Activated CD4-positive, alpha-beta T cell treated with anti-CD3 and anti-CD28 coated beads, Interleukin-2, amount 10 ng/mL, durations not matched to agents 7 days and 5 days (primary cell): ENCODE results near the gene SLC15A3. TPM values are rescaled to one million over a fixed set of nuclear protein-coding genes. Genes with fewer than 3 reads are reported as not detected.

Experiments
- CTCF ChIA-PET: fragments of 350-600 bp; sonication (Branson Sonifier 250); formaldehyde crosslinking; loops from one replicate; lab custom pipeline; 2021; ENCODE audit warnings: antibody characterized with exemption; lab: Charles Lee
- POLR2A ChIA-PET: fragments of 350-600 bp; sonication (Branson Sonifier 250); formaldehyde crosslinking; loops from one replicate; lab custom pipeline; 2021; ENCODE audit warnings: antibody characterized with exemption; lab: Charles Lee
- DNase-seq: peaks from one replicate; pipeline ENCODE4 v3.0.0-alpha.2; 2020
- H3K27ac Mint-ChIP-seq: one replicate; pipeline ENCODE4 v1.8.0; 2021; ENCODE audit warnings: mild to moderate bottlenecking, moderate library complexity, mixed read lengths
- H3K27me3 Mint-ChIP-seq: one replicate; pipeline ENCODE4 v1.8.0; 2021; ENCODE audit warnings: mixed read lengths
- H3K36me3 Mint-ChIP-seq: one replicate; pipeline ENCODE4 v1.8.0; 2021; ENCODE audit warnings: low read depth, mixed read lengths
- H3K4me1 Mint-ChIP-seq: one replicate; pipeline ENCODE4 v1.8.0; 2021; ENCODE audit warnings: mixed read lengths
- H3K4me3 Mint-ChIP-seq: one replicate; pipeline ENCODE4 v1.8.0; 2021; ENCODE audit warnings: mild to moderate bottlenecking, moderate library complexity, mixed read lengths
- H3K9me3 Mint-ChIP-seq: one replicate; pipeline ENCODE4 v1.8.0; 2021; ENCODE audit warnings: mixed read lengths
- total RNA-seq, 2 experiments: library from RNA; stranded (reverse); gene quantifications; one replicate each; pipeline ENCODE4 v1.2.3, GENCODE V29; 2021

SLC15A3 gene
- total RNA-seq, 2 experiments from 2014 or later, result 4.0 to 4.2 TPM

DNA sequence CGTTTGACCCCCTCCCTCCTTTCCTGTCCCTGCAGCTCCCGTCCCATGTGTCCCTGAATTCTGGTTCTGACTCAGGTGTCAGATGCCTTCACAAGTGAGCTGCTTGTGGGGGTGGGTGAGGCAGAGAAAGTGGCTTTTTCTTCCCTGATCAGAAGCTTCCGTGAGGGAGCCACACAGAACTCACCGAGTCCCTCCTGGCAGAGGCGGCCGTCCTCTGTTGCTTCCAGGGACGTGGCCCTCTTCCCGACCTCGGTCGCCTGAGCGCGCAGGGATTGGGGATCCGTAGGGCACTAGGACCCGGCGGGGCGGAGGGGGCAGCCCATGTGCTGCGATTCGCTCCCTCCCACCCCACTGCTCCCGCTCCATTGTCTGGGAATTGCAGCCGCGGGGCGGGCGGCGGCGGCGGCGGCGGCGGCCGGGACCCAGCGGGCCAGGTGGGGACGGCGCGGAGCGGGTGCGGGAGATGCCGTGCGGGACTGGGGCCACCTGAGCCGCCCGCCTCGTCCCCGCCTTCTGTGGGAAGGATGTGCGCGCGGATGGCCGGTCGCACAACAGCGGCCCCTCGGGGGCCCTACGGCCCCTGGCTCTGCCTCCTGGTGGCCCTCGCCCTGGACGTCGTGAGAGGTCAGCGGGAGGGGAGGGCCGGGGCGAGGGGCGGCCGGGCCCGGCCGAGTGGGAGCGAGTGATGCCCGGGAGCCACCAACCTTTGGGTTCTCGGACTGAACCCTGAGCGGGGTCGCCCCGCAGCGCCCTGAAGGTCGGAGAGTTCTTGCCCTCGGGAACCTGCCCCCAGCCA lies 27.7 kb downstream of the SLC15A3 start, which contains the start of gene TMEM132A:
Gene TMEM132A (plus strand): TSS at position 351 of the 796 bp plus-strand sequence. CDS start 174 bp downstream, at position 525.
- Mint-ChIP-seq H3K36me3 (peaks cover 27% of the 10 kb centered on the region), H3K4me1 (peaks cover 8% of the 10 kb centered on the region), H3K27me3 (peaks cover 30% of the 10 kb centered on the region), H3K27ac (no peak within 1 kb of the TSS), H3K9me3 (no peaks in the 10 kb centered on the region), H3K4me3 (peak within 1 kb of the TSS; percentile 45)
- POLR2A ChIA-PET, result no interaction called here
- CTCF ChIA-PET, result interaction anchor here (0.7 to 1.4 kb wide), 3 partner anchors 9 to 236 kb away, joined by 3 to 5 read pairs (median 4); no protein-coding TSS in a partner anchor
- no peak for DNase-seq

DNA sequence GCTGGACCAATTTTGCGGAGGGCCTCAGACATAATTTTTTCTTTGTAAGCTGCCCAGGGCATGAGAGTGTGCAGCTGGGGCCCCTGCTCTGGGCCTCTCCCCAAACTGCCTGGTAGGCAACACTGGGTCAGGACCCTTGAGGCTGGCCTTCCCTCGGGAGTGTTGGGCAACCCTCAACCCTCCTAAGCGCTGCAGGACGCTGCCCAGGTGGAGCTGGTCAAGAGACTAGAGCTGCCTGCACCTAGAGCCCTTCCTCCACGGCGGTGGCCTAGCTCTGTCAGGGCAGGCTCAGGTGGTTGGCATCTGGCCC lies 28.2 kb downstream of the SLC15A3 start:
- Mint-ChIP-seq H3K4me3 (peak overlapping the region; percentile 44), H3K9me3 (no peaks in the 10 kb centered on the region), H3K36me3 (peaks cover 27% of the 10 kb centered on the region), H3K27me3 (peaks cover 30% of the 10 kb centered on the region), H3K4me1 (peaks cover 8% of the 10 kb centered on the region), H3K27ac (no peak overlapping the region)
- DNase-seq, result no peak
- ChIA-PET CTCF (interaction anchor here (0.7 to 1.4 kb wide), 3 partner anchors 9 to 237 kb away, joined by 3 to 5 read pairs (median 4); no protein-coding TSS in a partner anchor), POLR2A (no interaction called here)

DNA sequence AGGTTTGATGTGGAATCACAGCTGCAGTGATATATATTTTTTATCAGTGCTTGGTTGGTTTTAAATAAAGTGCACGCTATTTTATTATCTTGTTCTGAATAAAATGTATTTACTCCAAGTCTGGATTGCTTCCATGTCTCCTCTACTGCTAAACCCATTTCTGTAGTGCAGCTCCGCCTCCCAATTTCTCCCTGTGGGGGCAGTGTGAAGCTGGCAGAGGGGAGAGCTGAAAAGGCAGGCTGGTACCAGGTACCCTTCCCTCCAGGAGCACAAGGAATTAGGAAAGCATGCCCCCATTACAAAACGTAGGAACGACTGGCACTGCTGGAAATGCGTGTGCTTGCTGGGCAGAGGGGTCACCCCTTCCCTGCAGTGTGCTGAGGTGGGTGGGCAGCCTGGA lies 28.6 kb downstream of the SLC15A3 start:
- H3K27me3 Mint-ChIP-seq, result peaks cover 30% of the 10 kb centered on the region
- H3K4me1 Mint-ChIP-seq, result peaks cover 8% of the 10 kb centered on the region
- H3K4me3 Mint-ChIP-seq, result no peak overlapping the region
- H3K27ac Mint-ChIP-seq, result no peak overlapping the region
- no peak for DNase-seq
- CTCF ChIA-PET, result interaction anchor here (1.1 to 1.4 kb wide), 2 partner anchors 8 to 19 kb away, joined by 4 to 5 read pairs; no protein-coding TSS in a partner anchor
- POLR2A ChIA-PET, result no interaction called here
- peaks cover 27% of the 10 kb centered on the region for H3K36me3 Mint-ChIP-seq
- H3K9me3 Mint-ChIP-seq, result no peaks in the 10 kb centered on the region

GRCh38 chr11:60922906-60923305 lies 29.1 kb downstream of the SLC15A3 start:
- DNase-seq, result no peak
- ChIA-PET CTCF (interaction anchor here (1.4 kb wide), 1 partner anchor 19 kb away, joined by 4 read pairs; no protein-coding TSS in a partner anchor), POLR2A (no interaction called here)
- Mint-ChIP-seq H3K36me3 (peaks cover 27% of the 10 kb centered on the region), H3K27ac (no peak overlapping the region), H3K4me1 (peaks cover 10% of the 10 kb centered on the region), H3K4me3 (no peak overlapping the region), H3K9me3 (no peaks in the 10 kb centered on the region), H3K27me3 (peaks cover 30% of the 10 kb centered on the region)

- Mint-ChIP-seq H3K4me1 (peaks cover 15% of the 10 kb centered on the region), H3K4me3 (no peak overlapping the region), H3K36me3 (peaks cover 27% of the 10 kb centered on the region), H3K27me3 (peaks cover 24% of the 10 kb centered on the region), H3K27ac (no peak overlapping the region), H3K9me3 (no peaks in the 10 kb centered on the region)
- POLR2A ChIA-PET, result no interaction called here
- no peak for DNase-seq
- CTCF ChIA-PET, result interaction anchor here (1.1 to 1.9 kb wide), 3 partner anchors 13 to 49 kb away, joined by 4 read pairs; no protein-coding TSS in a partner anchor
Observed at GRCh38 chr11:60921777-60922335, 30.1 kb downstream of the SLC15A3 start.

GRCh38 chr11:60921259-60921658 lies 30.7 kb downstream of the SLC15A3 start:
- H3K27ac Mint-ChIP-seq, result no peak overlapping the region
- H3K36me3 Mint-ChIP-seq, result peaks cover 27% of the 10 kb centered on the region
- H3K27me3 Mint-ChIP-seq, result peaks cover 18% of the 10 kb centered on the region
- no peak for DNase-seq
- peaks cover 19% of the 10 kb centered on the region for H3K4me1 Mint-ChIP-seq
- H3K4me3 Mint-ChIP-seq, result no peak overlapping the region
- H3K9me3 Mint-ChIP-seq, result no peaks in the 10 kb centered on the region
- ChIA-PET POLR2A (no interaction called here), CTCF (interaction anchor here (0.9 to 1.9 kb wide), 4 partner anchors 9 to 49 kb away, joined by 3 to 4 read pairs (median 4); no protein-coding TSS in a partner anchor)

DNA sequence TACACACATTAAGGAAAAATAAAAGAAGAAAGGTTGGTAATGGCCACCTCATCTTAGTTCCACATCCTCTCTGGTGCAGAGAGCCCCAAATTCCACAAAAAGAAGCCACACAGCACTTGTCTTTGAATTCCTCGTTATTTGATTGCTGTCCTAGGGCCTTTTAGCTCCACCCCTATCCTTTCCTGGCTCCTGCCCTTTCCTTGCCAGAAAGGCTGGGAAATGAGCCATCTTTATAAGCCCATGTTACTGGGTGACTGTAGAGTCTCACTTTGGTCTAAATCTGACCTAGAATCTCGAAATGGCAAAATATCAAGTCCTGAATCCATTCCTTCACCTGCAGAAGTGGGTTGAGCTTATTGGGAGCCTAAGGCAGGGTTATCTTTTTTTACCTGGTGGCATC lies 32.0 kb downstream of the SLC15A3 start:
- H3K27me3 Mint-ChIP-seq, result peaks cover 5% of the 10 kb centered on the region
- no peaks in the 10 kb centered on the region for H3K9me3 Mint-ChIP-seq
- DNase-seq, result no peak
- H3K36me3 Mint-ChIP-seq, result peaks cover 27% of the 10 kb centered on the region
- no peak overlapping the region for H3K27ac Mint-ChIP-seq
- POLR2A ChIA-PET, result no interaction called here
- CTCF ChIA-PET, result interaction anchor here (1.1 to 2.3 kb wide), 3 partner anchors 9 to 33 kb away, joined by 3 to 6 read pairs (median 4); no protein-coding TSS in a partner anchor
- peaks cover 24% of the 10 kb centered on the region for H3K4me1 Mint-ChIP-seq
- H3K4me3 Mint-ChIP-seq, result no peak overlapping the region

DNA sequence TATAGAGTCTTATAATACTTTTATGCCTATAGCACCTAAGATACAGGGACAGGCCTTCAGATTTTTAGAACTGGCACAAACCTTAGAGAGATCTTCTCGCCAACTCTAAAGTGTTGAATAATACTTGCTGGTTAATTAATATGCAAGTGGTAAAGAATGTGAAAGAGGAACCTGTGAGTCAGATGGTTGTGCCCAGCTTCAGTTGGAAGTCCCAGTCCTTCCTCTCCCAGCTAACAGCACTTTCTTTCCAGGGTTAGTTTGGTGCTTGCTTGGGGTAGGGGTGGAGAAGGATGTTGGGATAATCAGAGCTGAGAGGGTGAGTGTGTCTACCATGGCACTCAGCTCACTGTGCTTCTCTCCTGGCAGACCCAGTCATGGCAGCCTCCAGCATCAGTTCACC lies 32.7 kb downstream of the SLC15A3 start:
- ChIA-PET POLR2A (no interaction called here), CTCF (interaction anchor here (1.0 to 2.3 kb wide), 4 partner anchors 9 to 43 kb away, joined by 3 to 6 read pairs (median 3); no protein-coding TSS in a partner anchor)
- H3K36me3 Mint-ChIP-seq, result peaks cover 27% of the 10 kb centered on the region
- no peak overlapping the region for H3K4me3 Mint-ChIP-seq
- no peak overlapping the region for H3K27ac Mint-ChIP-seq
- DNase-seq, result no peak
- peaks cover 24% of the 10 kb centered on the region for H3K4me1 Mint-ChIP-seq
- peaks cover 3% of the 10 kb centered on the region for H3K27me3 Mint-ChIP-seq
- H3K9me3 Mint-ChIP-seq, result no peaks in the 10 kb centered on the region

DNA sequence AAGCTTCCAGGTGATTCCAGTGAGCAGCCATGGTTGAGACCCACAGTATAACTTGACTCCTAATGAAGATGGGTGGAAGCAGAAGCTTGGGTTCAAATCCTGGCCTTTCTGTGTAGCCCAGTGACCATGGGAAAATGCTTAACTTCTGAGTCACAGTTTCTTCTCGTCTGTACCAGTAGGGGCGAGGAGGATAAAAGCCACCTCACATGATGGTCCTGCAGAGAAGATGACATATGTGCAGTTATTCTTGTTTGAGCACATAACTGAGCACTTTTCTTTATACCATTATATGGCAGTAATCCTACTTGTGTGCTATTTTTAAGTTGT lies 33.1 kb downstream of the SLC15A3 start:
- H3K9me3 Mint-ChIP-seq, result no peaks in the 10 kb centered on the region
- POLR2A ChIA-PET, result no interaction called here
- H3K4me3 Mint-ChIP-seq, result no peak overlapping the region
- no peak overlapping the region for H3K27ac Mint-ChIP-seq
- peaks cover 21% of the 10 kb centered on the region for H3K4me1 Mint-ChIP-seq
- no peak for DNase-seq
- H3K36me3 Mint-ChIP-seq, result peaks cover 27% of the 10 kb centered on the region
- CTCF ChIA-PET, result interaction anchor here (0.6 to 2.3 kb wide), 4 partner anchors 10 to 253 kb away, joined by 3 to 6 read pairs (median 4); no protein-coding TSS in a partner anchor
- H3K27me3 Mint-ChIP-seq, result peaks cover under 1% of the 10 kb centered on the region

GRCh38 chr11:60918251-60918938 lies 33.6 kb downstream of the SLC15A3 start:
- Mint-ChIP-seq H3K36me3 (peaks cover 26% of the 10 kb centered on the region), H3K4me3 (no peak overlapping the region), H3K9me3 (no peaks in the 10 kb centered on the region), H3K4me1 (peaks cover 24% of the 10 kb centered on the region), H3K27ac (no peak overlapping the region), H3K27me3 (no peaks in the 10 kb centered on the region)
- ChIA-PET CTCF (interaction anchor here (0.6 to 2.3 kb wide), 4 partner anchors 10 to 254 kb away, joined by 3 to 6 read pairs (median 4); no protein-coding TSS in a partner anchor), POLR2A (interaction anchor here (0.7 kb wide), 1 partner anchor 335 kb away, joined by 3 read pairs; no protein-coding TSS in a partner anchor)
- DNase-seq, result no peak

- H3K27me3 Mint-ChIP-seq, result no peaks in the 10 kb centered on the region
- no peak overlapping the region for H3K4me3 Mint-ChIP-seq
- H3K4me1 Mint-ChIP-seq, result peaks cover 33% of the 10 kb centered on the region
- peaks cover 21% of the 10 kb centered on the region for H3K36me3 Mint-ChIP-seq
- H3K9me3 Mint-ChIP-seq, result no peaks in the 10 kb centered on the region
- CTCF ChIA-PET, result interaction anchor here (0.7 to 0.8 kb wide), 2 partner anchors 255 to 469 kb away, joined by 3 read pairs; no protein-coding TSS in a partner anchor
- POLR2A ChIA-PET, result no interaction called here
- DNase-seq, result no peak
- peak overlapping the region; percentile 14 for H3K27ac Mint-ChIP-seq
Observed at GRCh38 chr11:60917267-60917666, 34.7 kb downstream of the SLC15A3 start.

DNA sequence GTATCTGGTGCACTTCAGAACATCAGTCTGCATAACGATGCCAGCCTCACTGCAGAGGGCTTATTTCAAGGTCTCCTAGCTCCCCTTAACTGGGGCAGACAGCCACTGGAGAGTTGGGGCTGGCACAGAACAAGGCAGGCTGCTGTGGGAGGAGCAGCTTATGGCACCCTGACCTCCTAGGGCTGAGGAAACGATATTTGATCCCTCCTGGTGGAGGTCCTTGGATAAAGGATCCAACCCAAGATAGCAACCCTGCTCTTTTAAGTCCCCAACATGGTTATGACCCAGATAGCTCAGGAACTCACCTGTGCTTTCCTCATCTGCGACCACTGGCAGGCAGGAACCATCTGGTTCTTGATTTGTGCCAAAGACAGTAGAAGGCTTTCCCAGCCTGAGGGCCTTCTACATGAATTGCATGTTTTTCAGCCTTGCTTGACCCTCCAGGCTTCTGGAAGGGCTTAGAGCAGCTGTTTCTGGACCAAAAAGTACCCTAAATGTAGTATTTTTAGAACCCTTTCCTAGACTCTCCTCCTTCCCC lies 35.2 kb downstream of the SLC15A3 start:
- H3K9me3 Mint-ChIP-seq, result no peaks in the 10 kb centered on the region
- DNase-seq, result no peak
- H3K4me3 Mint-ChIP-seq, result no peak overlapping the region
- ChIA-PET CTCF (interaction anchor here (0.7 to 3.6 kb wide), 4 partner anchors 11 to 469 kb away, joined by 3 to 17 read pairs (median 4); no protein-coding TSS in a partner anchor), POLR2A (no interaction called here)
- peaks cover 18% of the 10 kb centered on the region for H3K36me3 Mint-ChIP-seq
- no peak overlapping the region for H3K27ac Mint-ChIP-seq
- no peaks in the 10 kb centered on the region for H3K27me3 Mint-ChIP-seq
- H3K4me1 Mint-ChIP-seq, result peaks cover 38% of the 10 kb centered on the region
